ENCODE results near the gene GNE. TPM values are rescaled to one million over a fixed set of nuclear protein-coding genes. Genes with fewer than 3 reads are reported as not detected.

Gene GNE
- total RNA-seq, 1 donor from 2014 or later: 23.9 TPM

DNA sequence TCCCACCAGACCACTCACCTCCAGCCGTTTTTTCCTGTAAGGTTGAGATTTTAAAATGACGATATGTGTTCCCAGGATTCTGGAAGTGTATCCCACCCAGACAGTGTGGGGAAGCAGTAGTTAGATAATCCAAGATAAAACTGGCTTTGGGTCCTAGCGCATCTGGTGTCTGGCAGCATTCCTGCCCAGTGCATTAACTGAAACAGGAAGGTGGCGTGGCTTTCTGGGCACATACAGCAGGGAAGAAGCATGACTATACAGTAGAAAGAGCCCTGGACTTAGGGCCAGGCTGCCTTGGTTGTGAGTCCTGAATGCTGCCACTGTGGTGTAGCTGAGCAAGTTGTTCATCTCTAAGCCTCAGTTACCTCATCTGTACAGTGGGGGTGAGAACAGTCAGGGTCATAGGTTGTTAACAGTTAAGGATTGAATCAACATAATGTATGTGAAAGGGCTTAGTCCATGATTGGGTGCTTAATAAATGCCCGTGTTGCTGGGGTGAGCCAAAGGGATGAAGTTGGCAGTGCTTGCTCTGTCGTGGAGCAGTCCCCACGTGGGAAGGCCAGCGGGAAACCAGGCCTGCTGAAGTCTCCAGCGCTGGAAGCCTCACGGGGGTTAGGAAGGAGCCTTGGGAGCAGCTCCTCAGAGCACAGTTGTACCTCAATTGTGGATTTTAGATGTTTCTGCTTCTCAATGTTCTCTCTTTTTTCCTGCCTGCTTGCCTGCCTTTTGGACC, 49.6 kb downstream of the GNE start:
- TF ChIP-seq, protein P1, sequence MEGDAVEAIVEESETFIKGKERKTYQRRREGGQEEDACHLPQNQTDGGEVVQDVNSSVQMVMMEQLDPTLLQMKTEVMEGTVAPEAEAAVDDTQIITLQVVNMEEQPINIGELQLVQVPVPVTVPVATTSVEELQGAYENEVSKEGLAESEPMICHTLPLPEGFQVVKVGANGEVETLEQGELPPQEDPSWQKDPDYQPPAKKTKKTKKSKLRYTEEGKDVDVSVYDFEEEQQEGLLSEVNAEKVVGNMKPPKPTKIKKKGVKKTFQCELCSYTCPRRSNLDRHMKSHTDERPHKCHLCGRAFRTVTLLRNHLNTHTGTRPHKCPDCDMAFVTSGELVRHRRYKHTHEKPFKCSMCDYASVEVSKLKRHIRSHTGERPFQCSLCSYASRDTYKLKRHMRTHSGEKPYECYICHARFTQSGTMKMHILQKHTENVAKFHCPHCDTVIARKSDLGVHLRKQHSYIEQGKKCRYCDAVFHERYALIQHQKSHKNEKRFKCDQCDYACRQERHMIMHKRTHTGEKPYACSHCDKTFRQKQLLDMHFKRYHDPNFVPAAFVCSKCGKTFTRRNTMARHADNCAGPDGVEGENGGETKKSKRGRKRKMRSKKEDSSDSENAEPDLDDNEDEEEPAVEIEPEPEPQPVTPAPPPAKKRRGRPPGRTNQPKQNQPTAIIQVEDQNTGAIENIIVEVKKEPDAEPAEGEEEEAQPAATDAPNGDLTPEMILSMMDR (conservative IDR thresholded peaks at IDR 0.05; ENCODE audit: low read depth, low read length): no peak
- no peak for DNase-seq (ENCODE audit: low read depth)

DNA sequence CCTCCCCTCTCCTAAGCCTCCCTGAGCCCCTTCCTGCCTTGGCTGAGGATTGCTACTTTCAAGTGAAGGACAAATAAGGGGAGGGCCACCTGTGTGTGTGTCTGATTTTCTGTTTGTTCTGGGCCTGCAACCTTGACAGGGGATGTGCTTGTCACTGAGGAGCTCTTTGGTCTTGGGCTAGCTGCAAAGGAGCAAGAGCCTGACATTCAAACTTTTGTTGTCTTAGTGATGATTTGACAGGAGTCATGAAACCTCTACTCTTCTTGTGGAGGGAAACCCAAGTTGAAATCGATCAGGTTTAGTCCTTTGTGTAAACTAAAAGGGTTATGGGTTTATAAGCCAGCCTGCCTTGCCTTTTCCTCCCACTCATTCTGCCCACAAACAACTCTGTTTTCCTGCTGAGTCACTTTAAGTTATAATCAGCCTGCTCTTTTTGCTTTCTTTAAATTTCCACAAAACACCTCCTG, 50.7 kb downstream of the GNE start:
- DNase-seq (ENCODE audit: low read depth): no peak
- H3K4me3 ChIP-seq (ENCODE audit: low read depth, low read length): no peak overlapping the region
- TF ChIP-seq, protein P1 (conservative IDR thresholded peaks at IDR 0.05; ENCODE audit: low read depth, low read length): no peak

More for the DNA sequence above, 49.6 kb downstream of the GNE start:
- H3K4me3 ChIP-seq (ENCODE audit: low read depth, low read length): no peak overlapping the region

DNA sequence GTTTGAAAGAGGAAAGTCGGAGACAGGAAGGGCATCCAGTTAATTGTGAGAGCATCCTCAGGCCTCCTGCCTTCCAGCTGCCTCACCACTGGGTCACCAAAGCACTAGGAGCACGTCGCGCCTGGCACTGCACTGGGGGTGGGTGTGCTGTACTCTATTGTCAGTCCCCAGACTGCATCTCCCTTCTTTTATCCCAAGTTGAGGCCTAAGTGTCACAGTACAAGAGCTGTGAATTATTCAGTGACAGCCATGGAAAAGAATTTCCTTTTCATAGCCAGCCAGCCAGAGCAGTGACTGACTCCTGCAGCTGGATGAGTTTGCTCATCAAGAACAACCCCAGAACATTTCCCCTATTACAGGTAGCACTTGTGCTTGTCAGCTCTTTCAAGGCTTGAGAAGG, 51.2 kb downstream of the GNE start:
- DNase-seq (ENCODE audit: low read depth): no peak
- TF ChIP-seq, protein P1 (conservative IDR thresholded peaks at IDR 0.05; ENCODE audit: low read depth, low read length): no peak

DNA sequence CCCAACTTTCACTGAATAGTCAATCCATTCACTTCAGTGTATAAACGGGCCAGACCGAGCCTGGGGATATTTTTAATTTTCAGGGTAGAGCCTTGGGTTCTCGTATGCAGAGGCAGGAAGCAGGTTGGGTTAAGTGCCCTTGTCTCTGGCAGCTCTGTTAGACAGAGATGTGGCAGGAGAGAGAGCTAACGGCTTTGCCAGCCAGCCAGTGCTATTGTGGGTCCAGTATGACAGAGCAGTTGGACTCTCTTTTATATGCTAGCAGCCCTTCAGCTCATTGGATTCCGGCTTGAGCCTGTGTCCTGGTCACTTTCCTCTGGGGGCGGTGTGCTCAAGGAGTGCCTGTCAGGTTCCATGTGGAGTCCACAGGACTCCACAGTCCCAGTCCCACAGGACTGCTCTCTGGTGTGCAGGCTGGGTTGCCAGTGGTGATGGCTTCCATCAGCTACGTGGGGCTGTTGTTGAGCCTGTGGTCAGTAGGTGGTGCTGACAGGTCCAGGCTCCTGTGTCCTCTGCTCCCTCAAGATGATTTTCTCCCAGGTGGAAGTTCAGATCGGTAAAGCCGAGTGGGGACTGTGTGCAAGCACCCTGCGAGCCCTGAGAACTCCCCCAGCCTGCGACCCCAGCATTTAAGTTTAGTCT, 53.2 kb downstream of the GNE start:
- TF ChIP-seq, protein P1 (conservative IDR thresholded peaks at IDR 0.05; ENCODE audit: low read depth, low read length): peak; percentile 56
- DNase-seq (ENCODE audit: low read depth): no peak
- no peak overlapping the region for H3K4me3 ChIP-seq (ENCODE audit: low read depth, low read length)

More for the DNA sequence above, 51.2 kb downstream of the GNE start:
- no peak overlapping the region for H3K4me3 ChIP-seq (ENCODE audit: low read depth, low read length)

DNA sequence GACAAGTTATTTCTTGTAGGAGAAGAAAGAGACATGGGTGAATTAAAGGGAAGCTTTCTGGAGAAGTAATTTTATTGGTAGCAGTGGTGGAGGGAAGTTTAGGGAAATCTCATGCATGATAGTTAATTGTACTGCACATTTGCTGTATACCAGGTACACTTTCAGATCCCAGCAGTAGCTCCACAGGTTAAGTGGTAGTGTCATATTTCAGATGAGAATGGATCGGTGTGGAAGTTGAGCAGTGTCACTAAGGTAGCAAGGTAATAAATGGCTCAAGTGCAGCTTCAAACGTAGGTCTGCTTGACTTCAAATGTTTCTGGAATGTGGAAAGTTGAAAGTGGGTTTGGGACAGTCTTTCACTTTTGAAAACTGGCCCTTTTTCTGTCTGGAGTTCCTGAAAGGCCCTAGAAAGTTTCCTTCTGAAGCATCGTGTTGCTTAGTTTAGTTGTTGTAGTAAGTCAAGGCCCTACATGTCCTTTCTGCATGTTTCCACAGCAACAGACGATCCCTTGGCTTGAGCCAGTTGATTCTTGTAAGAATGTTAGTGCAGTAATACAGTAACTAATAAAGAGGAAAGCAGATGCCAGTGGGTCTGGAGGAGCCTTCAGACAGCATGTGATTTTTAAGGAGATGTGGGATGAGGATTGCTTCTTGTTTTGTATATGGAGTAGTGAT, 63.8 kb downstream of the GNE start:
- DNase-seq (ENCODE audit: low read depth): no peak
- TF ChIP-seq, protein P1 (conservative IDR thresholded peaks at IDR 0.05; ENCODE audit: low read depth, low read length): no peak
- peak overlapping the region; percentile 71 for H3K4me3 ChIP-seq (ENCODE audit: low read depth, low read length)

DNA sequence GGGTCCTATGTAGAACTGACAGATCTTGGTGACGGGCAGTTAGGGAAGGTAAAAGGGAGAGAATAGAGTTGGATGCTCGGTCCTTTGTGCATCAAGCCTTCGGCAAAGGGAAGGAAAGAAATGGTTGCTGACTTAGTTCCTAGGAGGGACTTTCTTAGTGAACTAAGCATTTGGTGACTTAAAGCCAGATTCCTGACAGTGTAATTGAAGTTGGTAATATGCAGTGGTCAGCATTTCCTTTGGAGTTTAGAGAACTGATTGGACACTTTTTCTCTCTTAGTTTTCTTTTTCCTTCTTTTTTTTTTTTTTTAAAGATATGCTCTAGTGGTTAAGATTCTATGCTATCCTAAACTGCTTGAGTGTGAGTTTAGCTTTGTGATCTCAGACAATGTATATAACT, 65.2 kb downstream of the GNE start:
- no peak for DNase-seq (ENCODE audit: low read depth)
- H3K4me3 ChIP-seq (ENCODE audit: low read depth, low read length): peak overlapping the region; percentile 71
- TF ChIP-seq, protein P1 (conservative IDR thresholded peaks at IDR 0.05; ENCODE audit: low read depth, low read length): no peak

Data from epithelial cell of proximal tubule (primary cell).